GM18505 (cell line): ENCODE results near the gene ITGA5.

Experiments used
- ATAC-seq: cut with Tn5 transposase; IDR thresholded peaks from one replicate; pipeline ENCODE4 v1.9.1; 2021; ENCODE audit not compliant: unreplicated experiment
- POLR2A ChIP-seq: IDR thresholded peaks from 4 replicates; pipeline ENCODE4 v1.6.1; 2011; ENCODE audit warnings: borderline replicate concordance; ENCODE audit not compliant: insufficient read depth, insufficient read length; ENCODE audit errors: extremely low read depth

The ITGA5 gene

GRCh38 chr12:54439521-54440255 lies 20.6 kb upstream of the ITGA5 start:
- no peak for TF ChIP-seq POLR2A
- ATAC-seq = no peak

- no peak for ATAC-seq
- TF ChIP-seq POLR2A = no peak
Observed at GRCh38 chr12:54439096-54439495, 20.0 kb upstream of the ITGA5 start.

GRCh38 chr12:54438517-54438916 lies 19.5 kb upstream of the ITGA5 start:
- ATAC-seq = no peak
- TF ChIP-seq POLR2A = no peak

- no peak for ATAC-seq
- TF ChIP-seq POLR2A = no peak
Observed at GRCh38 chr12:54437697-54438096, 18.6 kb upstream of the ITGA5 start.

- TF ChIP-seq POLR2A = no peak
- no peak for ATAC-seq
Observed at GRCh38 chr12:54437243-54437642, 18.2 kb upstream of the ITGA5 start.

- no peak for ATAC-seq
- TF ChIP-seq POLR2A = no peak
Observed at GRCh38 chr12:54432815-54433164, 13.7 kb upstream of the ITGA5 start.

GRCh38 chr12:54431911-54432814 lies 13.1 kb upstream of the ITGA5 start:
- no peak for TF ChIP-seq POLR2A
- no peak for ATAC-seq

- ATAC-seq = no peak
Observed at GRCh38 chr12:54430471-54431069, 11.5 kb upstream of the ITGA5 start.

GRCh38 chr12:54429014-54429471 lies 10.0 kb upstream of the ITGA5 start:
- no peak for TF ChIP-seq POLR2A
- no peak for ATAC-seq

More at GRCh38 chr12:54430471-54431069, 11.5 kb upstream of the ITGA5 start:
- no peak for TF ChIP-seq POLR2A

- no peak for TF ChIP-seq POLR2A
- ATAC-seq = no peak
Observed at GRCh38 chr12:54428050-54429013, 9.3 kb upstream of the ITGA5 start.

GRCh38 chr12:54427106-54427505 lies 8.0 kb upstream of the ITGA5 start:
- no peak for TF ChIP-seq POLR2A
- no peak for ATAC-seq

GRCh38 chr12:54426690-54427089 lies 7.6 kb upstream of the ITGA5 start:
- no peak for TF ChIP-seq POLR2A
- ATAC-seq = no peak

GRCh38 chr12:54425702-54426101 lies 6.6 kb upstream of the ITGA5 start:
- no peak for ATAC-seq
- no peak for TF ChIP-seq POLR2A

GRCh38 chr12:54424224-54424623 lies 5.2 kb upstream of the ITGA5 start:
- no peak for ATAC-seq
- TF ChIP-seq POLR2A = no peak
